Prostate gland (tissue), 2 donors: ENCODE measurements around the gene WHRN. TPM values are rescaled to one million over a fixed set of nuclear protein-coding genes. Genes with fewer than 3 reads are reported as not detected.
A peak's percentile ranks its signal among the peaks of the same experiment; 100 is the strongest.

Source experiments
- DNase-seq: peaks from one replicate; pipeline ENCODE4 v3.0.0-alpha.2; 2019; ENCODE audit warnings: low spot score
- H3K27ac ChIP-seq, 2 donors: fragments of 200-600 bp; sonication (generic); 2 replicates each; pipeline ENCODE4 v1.5.1; 2017 to 2019
- H3K27me3 ChIP-seq: fragments of 200-600 bp; sonication (generic); replicated peaks from 2 replicates; pipeline ENCODE4 v1.5.1; 2019; ENCODE audit not compliant: insufficient read depth
- H3K36me3 ChIP-seq, 2 donors: fragments of 200-600 bp; sonication (generic); 1 replicate in 1 of 2; 2 replicates in 1 of 2; pipeline versions ENCODE4 v1.5.1 to v1.8.1; 2017 to 2019
- H3K4me1 ChIP-seq: fragments of 200-600 bp; sonication (generic); replicated peaks from 2 replicates; pipeline ENCODE4 v1.5.1; 2019
- H3K4me3 ChIP-seq, 2 donors: fragments of 200-600 bp; sonication (generic); 2 replicates each; pipeline ENCODE4 v1.5.1; 2017 to 2019
- H3K9me3 ChIP-seq: fragments of 200-600 bp; sonication (generic); 2 replicates; pipeline ENCODE4 v1.5.1; 2017
- CTCF ChIP-seq, 4 experiments: fragments of 200-600 bp in 2 of 4; fragments of 450-650 bp in 2 of 4; sonication (generic) in 2 of 4; IDR thresholded peaks; 1 replicate in 3 of 4; 2 replicates in 1 of 4; pipeline ENCODE4 v1.5.1; 2016 to 2019; ENCODE audit warnings: antibody characterized with exemption in 4 of 4, mild to moderate bottlenecking in 2 of 4, moderate library complexity in 2 of 4
- POLR2A ChIP-seq: fragments of 450-650 bp; IDR thresholded peaks from one replicate; pipeline ENCODE4 v1.6.1; 2016; ENCODE audit warnings: antibody characterized with exemption, mild to moderate bottlenecking
- POLR2AphosphoS5 ChIP-seq: sonication (generic); formaldehyde crosslinking; IDR thresholded peaks from one replicate; pipeline ENCODE4 v1.6.1; 2017; ENCODE audit warnings: antibody characterized with exemption
- WGBS: methylation state at CpG from one replicate; pipeline ENCODE4 v1.1.5; 2018; 5-methylcytosine and 5-hydroxymethylcytosine counted together
- intact Hi-C: fragments of 100-400 bp; cut with DNase I; formaldehyde crosslinking; loops from one replicate; pipeline ENCODE4 v1.14.2; 2022
- total RNA-seq, 2 donors: library from RNA; depleted of rRNA; stranded (reverse); fragments of >200 nt; gene quantifications; one replicate each; pipeline ENCODE4 v1.1.0, GENCODE V29; 2016

The WHRN gene
- total RNA-seq, 2 donors from 2014 or later, result 13.8 to 102 TPM

- no peak for TF ChIP-seq POLR2A
- TF ChIP-seq POLR2AphosphoS5, result peak; percentile 68
- 42% methylated on average over 11 of the region's 11 CpGs for WGBS
- Histone ChIP-seq H3K27me3 (no peaks in the 10 kb centered on the region), H3K36me3 (no peaks in the 10 kb centered on the region), H3K4me3 (peak overlapping the region; percentile 43 to 46), H3K4me1 (peaks cover 13% of the 10 kb centered on the region), H3K9me3 (no peaks in the 10 kb centered on the region), H3K27ac (peak overlapping the region; percentile 80 to 86)
- intact Hi-C loops, result loop anchor here (5.0 kb wide), 1 partner anchor 33 kb away; no protein-coding TSS in a partner anchor
- DNase-seq, result peak; percentile 44
Measured at GRCh38 chr9:114385397-114386181, 119.7 kb downstream of the WHRN start.

GRCh38 chr9:114384836-114385396 lies 120.4 kb downstream of the WHRN start:
- H3K4me3 ChIP-seq, result no peak overlapping the region
- peak overlapping the region; percentile 80 to 86 for H3K27ac ChIP-seq
- TF ChIP-seq CTCF (IDR thresholded peaks at IDR 0.05) (no peak), POLR2AphosphoS5 (no peak), POLR2A (no peak)
- H3K4me1 ChIP-seq, result peaks cover 13% of the 10 kb centered on the region
- no peak for DNase-seq
- intact Hi-C loops, result loop anchor here (5.0 kb wide), 1 partner anchor 33 kb away; no protein-coding TSS in a partner anchor
- 79% methylated on average over 7 of the region's 7 CpGs for WGBS
- peaks cover 0 to 5% of the 10 kb centered on the region in 2 donors for H3K36me3 ChIP-seq
- no peaks in the 10 kb centered on the region for H3K9me3 ChIP-seq
- no peaks in the 10 kb centered on the region for H3K27me3 ChIP-seq

GRCh38 chr9:114384341-114384740 lies 120.9 kb downstream of the WHRN start:
- H3K36me3 ChIP-seq, result peaks cover 0 to 11% of the 10 kb centered on the region in 2 donors
- peak overlapping the region; percentile 80 to 86 for H3K27ac ChIP-seq
- no peaks in the 10 kb centered on the region for H3K27me3 ChIP-seq
- TF ChIP-seq POLR2AphosphoS5, result no peak
- no peak for TF ChIP-seq CTCF (IDR thresholded peaks at IDR 0.05)
- no peak for TF ChIP-seq POLR2A
- no peaks in the 10 kb centered on the region for H3K9me3 ChIP-seq
- no peak for DNase-seq
- no peak overlapping the region for H3K4me3 ChIP-seq
- WGBS, result 50% methylated on average over 1 of the region's 1 CpG
- intact Hi-C loops, result no loop called here
- peaks cover 13% of the 10 kb centered on the region for H3K4me1 ChIP-seq

DNA sequence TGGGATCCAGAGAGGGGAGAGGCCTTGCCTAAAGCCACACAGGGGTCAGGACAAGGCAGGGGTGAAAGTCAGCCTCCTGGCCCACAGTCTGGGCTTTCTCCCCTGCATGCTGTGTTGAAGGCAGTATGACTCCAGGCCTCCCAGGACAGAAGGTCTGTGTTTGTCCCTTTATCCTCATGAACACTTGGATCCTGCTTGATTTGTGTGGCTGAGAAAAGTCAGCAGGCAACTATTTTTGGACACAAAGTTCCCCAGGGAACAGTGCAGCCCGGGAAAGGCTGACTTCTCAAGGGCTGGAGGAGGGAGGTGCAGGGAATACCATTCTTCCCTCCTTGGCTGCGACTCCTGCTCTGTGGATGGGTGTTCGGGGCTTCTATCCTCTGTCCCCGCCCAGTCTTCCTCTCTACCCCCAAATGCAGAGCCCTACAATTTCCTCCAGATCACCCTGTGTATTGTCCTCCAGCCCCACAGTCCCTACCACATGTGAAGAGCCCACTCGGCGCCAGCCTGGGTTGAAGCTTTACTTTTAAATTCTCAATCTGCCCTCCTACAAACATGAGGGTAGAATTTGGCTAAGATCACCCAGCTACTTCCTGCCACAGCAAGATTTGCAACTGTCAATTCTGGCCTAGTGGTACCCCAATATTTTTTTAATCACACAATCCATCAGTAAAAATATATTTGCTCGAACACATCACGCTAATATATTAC lies 121.6 kb downstream of the WHRN start:
- Histone ChIP-seq H3K4me3 (no peak overlapping the region), H3K4me1 (peaks cover 13% of the 10 kb centered on the region), H3K36me3 (peaks cover 0 to 12% of the 10 kb centered on the region in 2 donors), H3K27ac (peak overlapping the region; percentile 66 to 86), H3K9me3 (no peaks in the 10 kb centered on the region), H3K27me3 (no peaks in the 10 kb centered on the region)
- intact Hi-C loops, result no loop called here
- no peak for TF ChIP-seq POLR2A
- TF ChIP-seq POLR2AphosphoS5, result peak; percentile 10
- no peak for DNase-seq
- WGBS, result 55% methylated on average over 8 of the region's 8 CpGs

DNA sequence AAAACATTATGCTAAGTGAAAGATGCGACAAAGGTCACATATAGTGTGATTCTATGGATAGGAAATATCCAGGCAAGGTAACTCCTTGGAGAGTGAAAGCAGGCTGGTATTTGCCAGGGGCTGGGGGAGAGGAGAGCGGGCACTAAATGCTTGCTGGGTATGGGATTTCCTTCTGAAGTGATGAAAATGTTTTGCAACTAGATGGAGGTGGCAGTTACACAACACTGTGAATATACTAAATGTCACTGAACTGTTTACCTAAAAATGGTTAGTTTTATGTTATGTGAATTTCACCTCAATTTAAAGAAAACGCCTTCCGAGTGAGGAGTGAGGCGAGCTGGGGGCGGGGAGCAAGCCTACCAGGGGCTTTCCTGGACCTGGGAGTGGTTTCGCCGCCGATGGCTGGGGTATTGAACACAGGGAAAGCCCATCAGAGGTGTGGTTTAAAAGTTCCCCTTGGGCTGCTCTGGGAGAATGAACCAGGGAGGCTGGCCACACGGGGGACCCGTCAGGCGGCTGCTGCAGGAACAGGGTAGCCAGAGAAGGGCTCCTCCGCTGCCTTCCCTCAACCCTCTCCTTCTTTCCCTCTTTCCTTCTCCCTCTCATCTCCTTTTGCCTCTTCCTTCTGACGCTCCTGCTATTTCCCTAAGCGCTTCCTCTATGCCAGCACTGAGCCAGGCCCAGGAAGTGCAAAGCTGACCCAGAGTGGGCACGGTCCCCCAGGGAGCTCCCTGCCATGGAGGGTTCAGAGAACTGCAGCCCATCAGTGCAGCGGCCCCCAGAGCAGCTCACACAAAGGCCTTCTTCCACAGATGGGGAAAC lies 122.4 kb downstream of the WHRN start:
- H3K27me3 ChIP-seq, result no peaks in the 10 kb centered on the region
- intact Hi-C loops, result no loop called here
- H3K4me1 ChIP-seq, result peaks cover 7% of the 10 kb centered on the region
- no peak for DNase-seq
- no peak overlapping the region for H3K4me3 ChIP-seq
- H3K9me3 ChIP-seq, result no peaks in the 10 kb centered on the region
- peaks cover 0 to 12% of the 10 kb centered on the region in 2 donors for H3K36me3 ChIP-seq
- WGBS, result 49% methylated on average over 17 of the region's 17 CpGs
- H3K27ac ChIP-seq, result peak overlapping the region; percentile 66 to 86
- TF ChIP-seq POLR2A (no peak), CTCF (IDR thresholded peaks at IDR 0.05) (no peak), POLR2AphosphoS5 (no peak)
